SK-N-MC (cell line): ENCODE data around the gene OGFRL1.

ENCODE experiments used
- DNase-seq: peaks from one replicate; pipeline ENCODE4 v3.0.0-alpha.2; 2011; ENCODE audit warnings: low read depth, low spot score
- H3K27ac ChIP-seq: fragments of 200-600 bp; sonication (generic); 2 replicates; pipeline ENCODE4 v1.5.1; 2016; ENCODE audit warnings: mixed run types
- H3K36me3 ChIP-seq: fragments of 200-600 bp; sonication (generic); 2 replicates; pipeline ENCODE4 v1.6.1; 2017; ENCODE audit warnings: antibody characterized with exemption, low read length, mixed read lengths; ENCODE audit not compliant: insufficient read depth
- H3K4me3 ChIP-seq: fragments of 200-600 bp; sonication (generic); 2 replicates; pipeline ENCODE4 v1.5.1; 2016
- H3K9ac ChIP-seq: fragments of 200-600 bp; sonication (generic); 2 replicates; pipeline ENCODE4 v1.8.0; 2017; ENCODE audit warnings: mixed run types, mixed read lengths; ENCODE audit not compliant: insufficient read length
- H3K9me3 ChIP-seq: fragments of 200-600 bp; sonication (generic); 2 replicates; pipeline ENCODE4 v1.6.1; 2017; ENCODE audit warnings: low read depth, mild to moderate bottlenecking, antibody characterized with exemption, low read length, moderate library complexity, mixed read lengths
- EZH2 ChIP-seq: fragments of 200-600 bp; sonication (generic); IDR thresholded peaks from one replicate; pipeline ENCODE4 v1.6.1; 2017; ENCODE audit warnings: antibody characterized with exemption
- FOXP2 ChIP-seq: optimal IDR thresholded peaks from 2 replicates; pipeline ENCODE3; 2011; ENCODE audit warnings: mild to moderate bottlenecking, moderate library complexity; ENCODE audit not compliant: insufficient read depth; ENCODE audit errors: extremely low read length, control extremely low read depth
- POLR2AphosphoS5 ChIP-seq: IDR thresholded peaks from 2 replicates; pipeline ENCODE4 v1.6.1; 2012; ENCODE audit warnings: mild to moderate bottlenecking, low read depth, low read length, borderline replicate concordance

OGFRL1 gene

GRCh38 chr6:71349395-71349794, 60.8 kb downstream of the OGFRL1 start:
- H3K9ac ChIP-seq: peak overlapping the region; percentile 41
- TF ChIP-seq EZH2: no peak
- no peak for TF ChIP-seq FOXP2
- no peak for TF ChIP-seq POLR2AphosphoS5
- peak overlapping the region; percentile 91; the same call in 1 of the 2 replicates for H3K27ac ChIP-seq
- no peaks in the 10 kb centered on the region for H3K36me3 ChIP-seq
- no peaks in the 10 kb centered on the region for H3K9me3 ChIP-seq
- H3K4me3 ChIP-seq: no peak overlapping the region
- no peak for DNase-seq

GRCh38 chr6:71349976-71350615, 61.5 kb downstream of the OGFRL1 start:
- TF ChIP-seq FOXP2 (no peak), EZH2 (no peak), POLR2AphosphoS5 (no peak)

GRCh38 chr6:71351190-71351589, 62.6 kb downstream of the OGFRL1 start:
- no peak overlapping the region for H3K9ac ChIP-seq
- no peaks in the 10 kb centered on the region for H3K36me3 ChIP-seq
- TF ChIP-seq FOXP2 (no peak), POLR2AphosphoS5 (no peak; the same call in 1 of the 2 replicates), EZH2 (no peak)
- DNase-seq: no peak
- H3K27ac ChIP-seq: peak overlapping the region; percentile 91
- no peaks in the 10 kb centered on the region for H3K9me3 ChIP-seq
- peak overlapping the region; percentile 41 for H3K4me3 ChIP-seq

More at GRCh38 chr6:71349976-71350615, 61.5 kb downstream of the OGFRL1 start:
- no peaks in the 10 kb centered on the region for H3K36me3 ChIP-seq
- peak overlapping the region; percentile 91 for H3K27ac ChIP-seq
- no peak for DNase-seq
- H3K4me3 ChIP-seq: peak overlapping the region; percentile 7; the same call in 1 of the 2 replicates
- H3K9ac ChIP-seq: no peak overlapping the region
- no peaks in the 10 kb centered on the region for H3K9me3 ChIP-seq
